Mucosa of stomach (tissue), 1 donor: ENCODE data around the gene AK1.

Experiments
- H3K27me3 ChIP-seq: one replicate; pipeline ENCODE4 v1.7.0; 2013; ENCODE audit warnings: mild to moderate bottlenecking, low read length; ENCODE audit not compliant: control insufficient read depth, insufficient read depth
- H3K36me3 ChIP-seq: one replicate; pipeline ENCODE4 v1.7.0; 2013; ENCODE audit warnings: low read length; ENCODE audit not compliant: control insufficient read depth, insufficient read depth
- H3K4me1 ChIP-seq: one replicate; pipeline ENCODE4 v1.7.0; 2013; ENCODE audit warnings: mild to moderate bottlenecking, low read length; ENCODE audit not compliant: control insufficient read depth, insufficient read depth
- H3K4me3 ChIP-seq: one replicate; pipeline ENCODE4 v1.7.0; 2013; ENCODE audit warnings: low read length
- H3K9ac ChIP-seq: one replicate; pipeline ENCODE4 v1.7.0; 2013; ENCODE audit warnings: mild to moderate bottlenecking, low read length, moderate library complexity
- H3K9me3 ChIP-seq: one replicate; pipeline ENCODE4 v1.7.0; 2013; ENCODE audit warnings: mild to moderate bottlenecking, low read length, moderate library complexity; ENCODE audit not compliant: control insufficient read depth
- donor health status: Pancreatic carcinoma.

The AK1 gene

DNA sequence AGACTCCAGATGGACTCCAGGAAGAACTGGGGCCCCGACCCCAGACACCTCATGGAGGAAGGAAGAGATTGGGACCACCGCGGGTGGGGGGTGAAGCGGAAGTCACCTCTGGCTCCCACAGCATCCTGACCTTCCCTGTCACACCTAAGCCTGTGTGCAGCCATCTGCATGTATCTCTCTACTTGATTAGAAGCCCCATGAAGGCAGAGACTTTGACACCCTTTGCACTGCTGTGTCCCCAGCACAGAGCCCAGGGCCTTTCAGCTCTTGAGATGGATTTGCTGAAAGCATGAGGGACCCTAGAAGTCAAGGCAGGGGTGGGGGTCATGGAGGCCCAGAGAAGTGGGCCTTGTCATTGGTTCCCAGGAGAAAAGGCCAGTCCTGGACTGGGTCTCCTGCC, 20.2 kb downstream of the AK1 start:
- Histone ChIP-seq H3K4me3 (no peak overlapping the region), H3K9ac (no peak overlapping the region), H3K27me3 (no peaks in the 10 kb centered on the region), H3K4me1 (peaks cover 29% of the 10 kb centered on the region), H3K36me3 (no peaks in the 10 kb centered on the region), H3K9me3 (no peaks in the 10 kb centered on the region)

GRCh38 chr9:127856729-127857116, 20.8 kb downstream of the AK1 start:
- H3K9ac ChIP-seq: no peak overlapping the region
- H3K4me3 ChIP-seq: no peak overlapping the region
- H3K4me1 ChIP-seq: peaks cover 24% of the 10 kb centered on the region
- H3K27me3 ChIP-seq: no peaks in the 10 kb centered on the region
- H3K9me3 ChIP-seq: no peaks in the 10 kb centered on the region
- H3K36me3 ChIP-seq: no peaks in the 10 kb centered on the region

DNA sequence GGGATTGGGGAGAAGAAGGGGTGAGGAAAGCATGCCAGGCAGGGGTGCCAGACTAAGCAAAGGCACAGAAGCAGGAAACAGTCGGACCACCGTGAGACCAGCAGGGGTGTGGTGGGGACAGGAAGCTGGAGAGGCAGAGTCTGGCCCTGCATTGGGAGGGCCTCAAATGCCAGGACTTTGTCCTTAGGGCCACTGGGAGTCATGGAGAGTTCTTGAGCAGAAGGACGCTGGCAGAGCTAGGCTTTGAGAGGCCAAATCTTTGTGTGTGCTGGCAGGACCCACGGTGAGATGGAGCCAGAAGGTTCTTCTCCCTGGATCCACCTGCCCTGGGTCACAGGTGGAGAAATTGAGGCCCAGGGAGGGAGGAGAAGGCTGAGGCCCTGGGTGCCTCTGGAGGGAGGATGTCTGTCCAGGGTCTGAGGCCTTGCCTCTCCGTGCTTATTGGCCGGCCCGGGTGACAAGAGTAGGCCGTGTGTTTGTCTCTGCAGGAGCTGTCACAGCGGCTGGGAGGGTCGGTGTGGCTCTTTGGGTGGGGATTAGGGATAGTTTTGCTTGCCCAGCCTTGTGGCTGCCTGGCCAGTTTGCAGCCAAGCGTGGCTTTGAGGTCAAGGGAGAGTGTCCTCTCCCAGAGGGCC, 21.3 kb downstream of the AK1 start:
- H3K4me3 ChIP-seq: no peak overlapping the region
- H3K4me1 ChIP-seq: peaks cover 19% of the 10 kb centered on the region
- H3K36me3 ChIP-seq: no peaks in the 10 kb centered on the region
- H3K9me3 ChIP-seq: no peaks in the 10 kb centered on the region
- no peak overlapping the region for H3K9ac ChIP-seq
- no peaks in the 10 kb centered on the region for H3K27me3 ChIP-seq

GRCh38 chr9:127855522-127855921, 22.0 kb downstream of the AK1 start:
- no peaks in the 10 kb centered on the region for H3K9me3 ChIP-seq
- H3K9ac ChIP-seq: no peak overlapping the region
- H3K27me3 ChIP-seq: no peaks in the 10 kb centered on the region
- H3K4me1 ChIP-seq: peaks cover 18% of the 10 kb centered on the region
- no peaks in the 10 kb centered on the region for H3K36me3 ChIP-seq
- no peak overlapping the region for H3K4me3 ChIP-seq

DNA sequence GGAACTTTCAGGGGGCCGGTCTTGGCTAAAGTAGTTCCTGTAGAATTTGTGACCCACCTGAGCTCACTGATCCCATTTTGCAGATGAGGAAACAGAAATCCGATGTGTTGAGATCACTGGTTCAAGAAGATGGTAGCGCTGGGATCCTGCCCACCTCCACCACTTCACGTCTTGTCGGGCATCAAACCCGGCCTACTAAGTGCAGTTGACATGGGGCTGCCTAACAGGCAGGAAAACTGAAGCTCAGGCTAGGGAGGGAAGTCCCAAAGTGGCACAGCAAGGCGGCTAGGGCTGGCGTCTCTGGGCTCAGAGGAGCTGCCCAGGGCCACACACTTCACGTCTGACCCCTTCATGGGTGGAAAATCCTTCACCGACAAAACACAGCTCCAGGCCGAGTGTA, 22.5 kb downstream of the AK1 start:
- Histone ChIP-seq H3K9ac (peak overlapping the region; percentile 8), H3K4me3 (no peak overlapping the region), H3K36me3 (no peaks in the 10 kb centered on the region), H3K27me3 (no peaks in the 10 kb centered on the region), H3K4me1 (peaks cover 18% of the 10 kb centered on the region), H3K9me3 (no peaks in the 10 kb centered on the region)

GRCh38 chr9:127854184-127854806, 23.2 kb downstream of the AK1 start, which contains the start of gene ENG:
Gene ENG, minus strand, starts transcription at chr9:127854658. Its CDS starts 303 bp downstream, at chr9:127854355.
- no peaks in the 10 kb centered on the region for H3K9me3 ChIP-seq
- peak within 1 kb of the TSS; percentile 64 for H3K9ac ChIP-seq
- no peak within 1 kb of the TSS for H3K4me3 ChIP-seq
- no peaks in the 10 kb centered on the region for H3K36me3 ChIP-seq
- H3K27me3 ChIP-seq: no peaks in the 10 kb centered on the region
- peaks cover 17% of the 10 kb centered on the region for H3K4me1 ChIP-seq

GRCh38 chr9:127853312-127854183, 23.9 kb downstream of the AK1 start:
- H3K9ac ChIP-seq: peak overlapping the region; percentile 64
- no peak overlapping the region for H3K4me3 ChIP-seq
- H3K36me3 ChIP-seq: no peaks in the 10 kb centered on the region
- no peaks in the 10 kb centered on the region for H3K27me3 ChIP-seq
- H3K4me1 ChIP-seq: peaks cover 10% of the 10 kb centered on the region
- no peaks in the 10 kb centered on the region for H3K9me3 ChIP-seq

DNA sequence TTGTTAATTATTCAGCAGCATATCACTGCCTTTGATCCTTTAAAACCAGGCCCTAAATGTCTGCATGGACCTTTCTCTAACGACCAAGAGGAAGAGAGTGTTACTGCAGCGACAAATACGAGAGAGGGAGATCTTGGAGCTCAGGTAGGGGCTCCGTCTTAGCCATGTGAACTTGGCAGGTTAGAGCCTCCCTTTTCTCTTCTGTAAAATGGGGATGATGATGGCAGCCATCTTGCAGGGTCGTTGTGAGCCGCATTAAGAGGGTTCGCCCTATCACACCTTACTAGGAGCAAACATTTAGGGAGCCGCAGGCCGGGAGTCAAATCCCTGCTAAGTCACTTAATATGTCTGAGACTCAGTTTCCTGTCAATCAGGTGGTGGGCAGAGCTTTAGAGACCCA, 24.6 kb downstream of the AK1 start:
- Histone ChIP-seq H3K4me1 (peaks cover 3% of the 10 kb centered on the region), H3K9me3 (no peaks in the 10 kb centered on the region), H3K27me3 (no peaks in the 10 kb centered on the region), H3K4me3 (no peak overlapping the region), H3K9ac (peak overlapping the region; percentile 64), H3K36me3 (no peaks in the 10 kb centered on the region)

DNA sequence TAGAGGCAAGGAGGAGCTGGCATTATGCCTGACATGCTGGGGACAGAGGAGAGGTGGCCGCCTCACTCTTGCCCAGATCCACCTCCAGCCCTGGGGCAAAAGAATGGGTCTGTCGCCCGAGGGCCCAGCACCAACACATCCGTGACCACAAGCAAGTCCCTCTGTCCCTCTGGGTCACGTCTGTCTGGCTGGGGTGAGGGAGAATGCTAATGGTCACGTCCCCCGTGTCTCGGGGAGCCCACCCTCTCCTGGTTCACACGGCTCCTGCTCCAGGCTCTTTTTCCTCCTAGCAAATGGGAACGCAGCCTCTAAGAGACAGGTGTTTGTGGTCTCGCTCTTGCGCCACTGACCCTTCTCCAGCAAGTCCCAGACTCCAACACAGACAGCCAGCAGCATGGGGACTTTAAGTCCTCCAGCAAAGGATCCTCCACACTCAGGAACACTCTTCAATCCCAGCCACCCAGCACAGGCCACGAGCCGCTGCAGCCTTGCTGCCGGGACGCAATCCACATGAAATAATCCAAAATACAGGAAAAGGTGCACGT, 27.1 kb downstream of the AK1 start:
- Histone ChIP-seq H3K4me3 (no peak overlapping the region), H3K9me3 (no peaks in the 10 kb centered on the region), H3K9ac (no peak overlapping the region), H3K4me1 (no peaks in the 10 kb centered on the region), H3K36me3 (no peaks in the 10 kb centered on the region), H3K27me3 (no peaks in the 10 kb centered on the region)

GRCh38 chr9:127848756-127849504, 28.5 kb downstream of the AK1 start:
- H3K4me1 ChIP-seq: no peaks in the 10 kb centered on the region
- no peak overlapping the region for H3K4me3 ChIP-seq

DNA sequence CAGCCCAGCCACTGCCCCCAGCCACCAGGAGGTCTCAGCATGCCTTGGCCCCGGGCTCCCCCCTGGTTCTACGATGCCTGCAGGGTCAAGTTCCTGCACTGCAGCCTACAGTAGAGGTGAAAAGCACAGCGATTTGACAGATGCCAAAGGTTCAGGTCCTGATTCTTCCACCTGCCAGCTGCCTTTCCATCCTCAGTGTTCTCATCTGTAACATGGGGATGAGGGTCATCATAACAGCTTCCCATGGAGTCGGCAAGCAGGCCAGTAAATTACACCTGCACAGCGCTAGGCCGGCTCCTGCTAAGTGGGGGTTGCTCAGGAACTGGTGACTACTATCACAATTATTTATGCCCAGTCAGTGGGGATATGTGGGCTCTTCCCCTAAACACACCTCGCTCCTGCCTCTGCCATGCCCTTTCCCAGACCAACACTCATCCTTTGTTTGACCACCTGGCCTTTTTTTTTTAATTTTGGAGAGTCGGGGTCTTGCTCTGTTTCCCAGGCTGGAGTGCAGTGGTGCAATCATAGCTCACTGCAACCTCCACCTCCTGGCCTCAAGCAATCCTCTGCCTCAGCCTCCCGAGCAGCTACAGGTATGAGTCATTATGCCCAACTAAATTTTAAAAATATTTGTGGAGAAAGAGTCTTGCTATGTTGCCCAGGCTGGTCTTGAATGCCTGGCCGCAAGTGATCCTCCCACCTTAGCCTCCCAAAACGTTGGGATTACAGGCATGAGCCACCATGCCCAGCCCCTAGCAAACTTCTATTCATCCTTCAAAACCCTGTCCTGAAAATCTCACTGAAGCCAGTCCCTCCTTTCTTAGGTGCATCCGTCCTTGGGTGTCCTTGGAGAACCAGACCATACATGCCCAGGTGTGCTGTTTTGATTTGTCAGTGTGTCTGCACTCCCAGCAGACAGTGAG, 29.4 kb downstream of the AK1 start:
- Histone ChIP-seq H3K4me3 (no peak overlapping the region), H3K36me3 (no peaks in the 10 kb centered on the region), H3K9ac (no peak overlapping the region), H3K27me3 (no peaks in the 10 kb centered on the region), H3K4me1 (no peaks in the 10 kb centered on the region), H3K9me3 (no peaks in the 10 kb centered on the region)

More at GRCh38 chr9:127848756-127849504, 28.5 kb downstream of the AK1 start:
- Histone ChIP-seq H3K27me3 (no peaks in the 10 kb centered on the region), H3K9me3 (no peaks in the 10 kb centered on the region), H3K36me3 (no peaks in the 10 kb centered on the region), H3K9ac (no peak overlapping the region)
